Measurements from ENCODE around the gene TIMM17B. TPM values are rescaled to one million over a fixed set of nuclear protein-coding genes. Genes with fewer than 3 reads are reported as not detected.

Gene TIMM17B
- total and polyA plus RNA-seq, 2 of the 8 experiments (the other 6 are each of a cell fraction or from before 2014, with no cell fraction given), result 77.8 to 246 TPM

DNA sequence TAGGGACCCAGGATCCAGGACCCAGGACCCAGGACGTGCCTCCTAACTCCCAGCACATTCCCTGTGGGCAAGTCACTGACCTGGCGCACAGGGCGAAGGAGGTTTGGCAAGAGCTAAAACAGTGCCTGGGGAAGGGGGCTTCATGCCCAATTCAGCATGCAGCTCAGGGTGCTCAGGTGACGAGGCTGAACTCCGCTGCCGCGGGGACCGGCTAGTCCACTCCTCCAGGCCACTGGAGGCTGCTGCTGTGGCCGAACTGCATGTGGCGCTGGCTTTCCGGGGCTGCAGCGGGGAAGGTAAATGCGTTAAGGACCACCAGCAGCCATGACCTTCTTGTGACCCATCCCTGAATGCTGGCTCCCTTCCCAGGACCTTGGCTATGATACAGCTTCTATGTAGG, 26.2 kb upstream of the TIMM17B start (continued):
- no peak for TF ChIP-seq KDM1A (IDR thresholded peaks at IDR 0.05; ENCODE audit: borderline replicate concordance, low read length)
- TF ChIP-seq RFX5 (IDR thresholded peaks at IDR 0.05; ENCODE audit: borderline replicate concordance, low read depth, low read length), result no peak
- no peak for TF ChIP-seq SP4 (IDR thresholded peaks at IDR 0.05; ENCODE audit: low read length)
